Hepatocyte (in vitro differentiated cells): Measurements from ENCODE around the gene RTN4IP1. TPM values are rescaled to one million over a fixed set of nuclear protein-coding genes. Genes with fewer than 3 reads are reported as not detected.

ENCODE experiments used
- DNase-seq: peaks from one replicate; pipeline ENCODE4 v3.0.0-alpha.2; 2016; ENCODE audit warnings: low spot score
- H2AFZ ChIP-seq: fragments of 200-600 bp; sonication (generic); 2 replicates; pipeline ENCODE4 v1.6.0; 2016; ENCODE audit warnings: antibody characterized with exemption, mild to moderate bottlenecking
- H3K27ac ChIP-seq: fragments of 200-600 bp; sonication (generic); 2 replicates; pipeline ENCODE4 v1.5.1; 2016; ENCODE audit warnings: mild to moderate bottlenecking
- H3K27me3 ChIP-seq: fragments of 200-600 bp; sonication (generic); 2 replicates; pipeline ENCODE4 v1.6.1; 2016
- H3K36me3 ChIP-seq: fragments of 200-600 bp; sonication (generic); replicated peaks from 2 replicates; pipeline ENCODE4 v1.5.1; 2016; ENCODE audit warnings: low read depth; ENCODE audit not compliant: insufficient read depth
- H3K4me1 ChIP-seq: fragments of 200-600 bp; sonication (generic); 2 replicates; pipeline ENCODE4 v1.5.1; 2016; ENCODE audit warnings: mild to moderate bottlenecking, moderate library complexity; ENCODE audit not compliant: insufficient read depth
- H3K4me2 ChIP-seq: fragments of 200-600 bp; sonication (generic); 2 replicates; pipeline ENCODE4 v1.6.0; 2016
- H3K4me3 ChIP-seq: fragments of 200-600 bp; sonication (generic); 2 replicates; pipeline ENCODE4 v1.5.1; 2016; ENCODE audit warnings: mild to moderate bottlenecking
- H3K79me2 ChIP-seq: fragments of 200-600 bp; sonication (generic); 2 replicates; pipeline ENCODE4 v1.6.0; 2017; ENCODE audit warnings: mild to moderate bottlenecking
- H3K9me2 ChIP-seq: fragments of 200-600 bp; sonication (generic); replicated peaks from 2 replicates; pipeline ENCODE4 v1.6.0; 2017; ENCODE audit warnings: mild to moderate bottlenecking; ENCODE audit not compliant: insufficient read depth
- H3K9me3 ChIP-seq: fragments of 200-600 bp; sonication (generic); 2 replicates; pipeline ENCODE4 v1.5.1; 2016; ENCODE audit warnings: low read depth, mild to moderate bottlenecking
- H4K20me1 ChIP-seq: fragments of 200-600 bp; sonication (generic); 2 replicates; pipeline ENCODE4 v1.6.0; 2016; ENCODE audit warnings: mild to moderate bottlenecking; ENCODE audit not compliant: insufficient read depth, poor library complexity, severe bottlenecking
- EZH2 ChIP-seq: fragments of 200-600 bp; sonication (generic); IDR thresholded peaks from 2 replicates; pipeline ENCODE4 v1.6.1; 2016; ENCODE audit warnings: antibody characterized with exemption, mild to moderate bottlenecking, borderline replicate concordance
- EZH2phosphoT487 ChIP-seq: fragments of 200-600 bp; sonication (generic); IDR thresholded peaks from one replicate; pipeline ENCODE4 v1.6.1; 2018; ENCODE audit warnings: antibody characterized with exemption, mild to moderate bottlenecking, low read depth, moderate library complexity; ENCODE audit not compliant: unreplicated experiment, severe bottlenecking
- WGBS: methylation state at CpG from one replicate; pipeline ENCODE4 v1.1.6; 2016; ENCODE audit warnings: low lambda C conversion rate; ENCODE audit errors: missing lambda C conversion rate; 5-methylcytosine and 5-hydroxymethylcytosine counted together
- polyA plus RNA-seq: library from polyadenylated mRNA; unstranded; fragments of >200 nt; fragmentation: Nextera tagmentation; extraction: Ambion mirVana; gene quantifications from 2 replicates; pipeline ENCODE4 v1.2.1, GENCODE V29; 2016
- total RNA-seq: library from RNA; depleted of rRNA; stranded (reverse); fragments of >200 nt; gene quantifications from 2 replicates; pipeline ENCODE4 v1.2.3, GENCODE V29; 2014
- TF ChIP-seq, protein P1 (sequence below): fragments of 200-600 bp; sonication (generic); IDR thresholded peaks from 2 replicates; pipeline ENCODE4 v1.5.1; 2016; ENCODE audit warnings: antibody characterized with exemption, mild to moderate bottlenecking; ENCODE audit not compliant: poor library complexity

Gene RTN4IP1
- total and polyA plus RNA-seq, 2 experiments from 2014 or later = 4.9 to 6.2 TPM

DNA sequence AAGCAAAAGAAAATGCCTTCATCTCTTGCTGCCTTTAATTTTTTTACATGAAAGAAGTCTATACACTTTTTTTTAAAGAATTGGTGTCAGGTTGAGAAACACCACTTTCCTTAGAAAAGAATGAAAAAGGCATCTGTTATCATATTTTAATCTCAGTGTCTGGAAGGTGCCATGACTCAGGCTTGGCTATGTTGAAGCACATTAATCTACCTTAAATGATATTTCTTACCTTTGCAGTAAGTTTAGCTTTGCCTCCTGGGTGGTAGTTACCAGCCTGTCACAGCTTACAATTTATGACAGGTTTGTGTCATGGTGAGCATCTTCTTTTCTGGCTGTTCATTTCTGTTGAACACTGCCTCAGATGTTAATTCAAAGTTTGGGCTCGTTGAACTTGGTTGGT, 95.3 kb downstream of the RTN4IP1 start:
- no peak overlapping the region for H3K4me3 ChIP-seq
- H4K20me1 ChIP-seq = no peaks in the 10 kb centered on the region
- no peak overlapping the region for H3K27ac ChIP-seq
- no peaks in the 10 kb centered on the region for H3K27me3 ChIP-seq
- H3K4me1 ChIP-seq = no peaks in the 10 kb centered on the region
- no peaks in the 10 kb centered on the region for H3K36me3 ChIP-seq
- 42% methylated on average over 1 of the region's 1 CpG for WGBS
- H3K9me3 ChIP-seq = no peaks in the 10 kb centered on the region
- H3K9me2 ChIP-seq = no peaks in the 10 kb centered on the region
- H2AFZ ChIP-seq = no peak overlapping the region
- no peaks in the 10 kb centered on the region for H3K79me2 ChIP-seq
- TF ChIP-seq, protein P1, sequence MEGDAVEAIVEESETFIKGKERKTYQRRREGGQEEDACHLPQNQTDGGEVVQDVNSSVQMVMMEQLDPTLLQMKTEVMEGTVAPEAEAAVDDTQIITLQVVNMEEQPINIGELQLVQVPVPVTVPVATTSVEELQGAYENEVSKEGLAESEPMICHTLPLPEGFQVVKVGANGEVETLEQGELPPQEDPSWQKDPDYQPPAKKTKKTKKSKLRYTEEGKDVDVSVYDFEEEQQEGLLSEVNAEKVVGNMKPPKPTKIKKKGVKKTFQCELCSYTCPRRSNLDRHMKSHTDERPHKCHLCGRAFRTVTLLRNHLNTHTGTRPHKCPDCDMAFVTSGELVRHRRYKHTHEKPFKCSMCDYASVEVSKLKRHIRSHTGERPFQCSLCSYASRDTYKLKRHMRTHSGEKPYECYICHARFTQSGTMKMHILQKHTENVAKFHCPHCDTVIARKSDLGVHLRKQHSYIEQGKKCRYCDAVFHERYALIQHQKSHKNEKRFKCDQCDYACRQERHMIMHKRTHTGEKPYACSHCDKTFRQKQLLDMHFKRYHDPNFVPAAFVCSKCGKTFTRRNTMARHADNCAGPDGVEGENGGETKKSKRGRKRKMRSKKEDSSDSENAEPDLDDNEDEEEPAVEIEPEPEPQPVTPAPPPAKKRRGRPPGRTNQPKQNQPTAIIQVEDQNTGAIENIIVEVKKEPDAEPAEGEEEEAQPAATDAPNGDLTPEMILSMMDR = no peak
- no peak overlapping the region for H3K4me2 ChIP-seq
- DNase-seq = no peak

DNA sequence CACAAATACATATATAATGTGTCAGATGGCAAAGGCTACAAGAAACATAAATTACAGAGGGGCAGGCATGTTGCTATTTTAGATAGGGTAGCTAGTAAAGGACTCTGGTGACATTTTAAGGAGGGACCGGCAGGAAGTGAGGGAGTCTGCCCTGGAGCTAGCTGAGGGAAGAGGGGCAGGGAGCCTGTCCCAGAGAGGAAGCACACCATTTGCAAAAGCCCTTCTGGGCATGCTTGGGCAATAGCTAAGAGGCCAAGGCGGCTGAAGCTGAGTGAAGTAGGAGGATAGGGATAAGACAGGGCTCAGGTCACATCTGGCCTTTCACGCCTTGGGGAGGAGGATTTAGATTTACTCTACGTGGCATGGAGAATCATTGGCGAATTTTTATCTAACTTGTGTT, 96.2 kb downstream of the RTN4IP1 start:
- no peaks in the 10 kb centered on the region for H3K9me2 ChIP-seq
- H3K36me3 ChIP-seq = no peaks in the 10 kb centered on the region
- H4K20me1 ChIP-seq = no peaks in the 10 kb centered on the region
- no peak overlapping the region for H3K4me2 ChIP-seq
- TF ChIP-seq EZH2 = no peak
- TF ChIP-seq, protein P1 = no peak
- H3K27me3 ChIP-seq = no peaks in the 10 kb centered on the region
- no peak overlapping the region for H2AFZ ChIP-seq
- H3K4me1 ChIP-seq = no peaks in the 10 kb centered on the region
- H3K27ac ChIP-seq = no peak overlapping the region
- no peak for DNase-seq
- H3K79me2 ChIP-seq = no peaks in the 10 kb centered on the region
- H3K9me3 ChIP-seq = no peaks in the 10 kb centered on the region
- 61% methylated on average over 5 of the region's 5 CpGs for WGBS
- H3K4me3 ChIP-seq = no peak overlapping the region

DNA sequence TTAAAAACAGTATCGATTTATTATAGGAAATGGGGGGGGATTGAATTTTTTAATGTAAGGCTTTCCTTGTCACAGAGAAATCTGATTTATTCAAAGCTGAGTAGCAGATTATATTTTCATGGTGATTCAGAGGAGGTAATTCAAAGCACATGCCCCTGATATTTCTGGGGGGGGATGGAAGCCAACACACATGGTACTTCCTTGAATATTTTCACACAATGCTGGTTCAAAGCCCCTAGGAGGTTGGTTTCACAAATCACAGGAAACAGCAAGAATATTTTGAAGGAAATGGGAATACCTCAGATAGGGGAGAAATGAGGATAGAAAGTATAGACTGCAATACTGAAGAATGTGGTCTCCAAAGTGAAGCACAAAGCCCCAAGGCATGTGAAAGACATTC, 98.8 kb downstream of the RTN4IP1 start:
- Histone ChIP-seq H3K36me3 (no peaks in the 10 kb centered on the region), H3K4me3 (no peak overlapping the region), H3K79me2 (no peaks in the 10 kb centered on the region), H3K9me3 (no peaks in the 10 kb centered on the region), H3K4me1 (no peaks in the 10 kb centered on the region), H3K9me2 (no peaks in the 10 kb centered on the region), H3K27me3 (no peaks in the 10 kb centered on the region), H4K20me1 (no peaks in the 10 kb centered on the region), H3K4me2 (no peak overlapping the region), H3K27ac (no peak overlapping the region), H2AFZ (no peak overlapping the region)
- WGBS = 97% methylated on average over 1 of the region's 1 CpG
- DNase-seq = no peak
- TF ChIP-seq, protein P1 = no peak
- TF ChIP-seq EZH2phosphoT487 = no peak
- TF ChIP-seq EZH2 = no peak

DNA sequence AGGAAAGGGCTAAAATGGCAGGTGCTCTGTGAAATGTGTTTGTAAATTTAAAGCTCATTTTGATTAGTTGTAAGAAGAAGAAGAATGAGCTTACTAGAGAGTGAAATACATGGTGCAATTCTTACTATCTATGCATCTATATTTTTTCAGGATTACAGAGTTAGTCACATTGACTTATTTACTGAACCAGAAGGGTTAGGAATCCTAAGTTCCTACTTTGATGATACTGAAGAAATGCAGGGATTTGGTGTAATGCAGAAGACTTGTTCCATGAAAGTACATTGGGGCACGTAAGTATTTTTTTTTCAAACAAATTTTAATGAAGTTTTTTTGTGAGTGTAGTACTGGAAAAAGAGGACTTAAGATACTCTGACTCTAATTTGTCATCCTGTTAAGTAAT, 99.3 kb downstream of the RTN4IP1 start:
- H3K9me2 ChIP-seq = no peaks in the 10 kb centered on the region
- no peak for DNase-seq
- WGBS = 88% methylated on average over 1 of the region's 1 CpG
- no peaks in the 10 kb centered on the region for H4K20me1 ChIP-seq
- H3K9me3 ChIP-seq = no peaks in the 10 kb centered on the region
- H3K4me3 ChIP-seq = no peak overlapping the region
- no peaks in the 10 kb centered on the region for H3K79me2 ChIP-seq
- H2AFZ ChIP-seq = no peak overlapping the region
- H3K4me2 ChIP-seq = no peak overlapping the region
- no peak for TF ChIP-seq EZH2
- TF ChIP-seq, protein P1 = no peak
- no peak for TF ChIP-seq EZH2phosphoT487
- H3K27ac ChIP-seq = no peak overlapping the region
- no peaks in the 10 kb centered on the region for H3K4me1 ChIP-seq
- no peaks in the 10 kb centered on the region for H3K27me3 ChIP-seq
- no peaks in the 10 kb centered on the region for H3K36me3 ChIP-seq
